Fibroblast of skin of scalp (primary cell): ENCODE data around the gene PACRG.
A peak's percentile ranks its signal among the peaks of the same experiment; 100 is the strongest.
"Not testable (repeated sequence)": the region's sequence is repeated elsewhere in the genome, so short reads cannot be mapped to it uniquely, and the experiment has no call there.

Experiments used
- DNase-seq: peaks from one replicate; pipeline ENCODE4 v3.0.0-alpha.2; 2013

Gene PACRG

DNA sequence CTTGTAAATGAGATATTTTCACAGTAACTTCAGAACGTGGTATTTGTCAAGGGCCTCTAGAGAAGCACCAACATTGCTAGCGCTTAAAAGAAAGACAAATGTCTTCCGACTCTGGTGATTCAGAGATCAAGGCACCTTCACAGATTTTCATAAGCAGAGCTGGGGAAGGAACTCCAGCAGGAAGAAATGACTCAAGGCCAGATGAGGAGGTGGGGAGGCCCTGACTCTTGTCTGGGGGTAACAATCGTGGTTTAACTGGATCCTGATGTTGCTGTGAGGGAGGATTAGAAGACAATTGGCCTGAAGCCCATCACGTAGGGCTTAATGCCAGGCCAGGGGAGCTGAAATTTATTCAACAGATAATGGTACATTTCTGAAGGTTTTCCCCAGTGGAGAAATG is 563.8 kb downstream of the PACRG start:
- peak; percentile 15 for DNase-seq

GRCh38 chr6:163293286-163293685 is 565.5 kb downstream of the PACRG start:
- DNase-seq, result no peak

GRCh38 chr6:163294734-163295133 is 567.0 kb downstream of the PACRG start:
- DNase-seq, result no peak

DNA sequence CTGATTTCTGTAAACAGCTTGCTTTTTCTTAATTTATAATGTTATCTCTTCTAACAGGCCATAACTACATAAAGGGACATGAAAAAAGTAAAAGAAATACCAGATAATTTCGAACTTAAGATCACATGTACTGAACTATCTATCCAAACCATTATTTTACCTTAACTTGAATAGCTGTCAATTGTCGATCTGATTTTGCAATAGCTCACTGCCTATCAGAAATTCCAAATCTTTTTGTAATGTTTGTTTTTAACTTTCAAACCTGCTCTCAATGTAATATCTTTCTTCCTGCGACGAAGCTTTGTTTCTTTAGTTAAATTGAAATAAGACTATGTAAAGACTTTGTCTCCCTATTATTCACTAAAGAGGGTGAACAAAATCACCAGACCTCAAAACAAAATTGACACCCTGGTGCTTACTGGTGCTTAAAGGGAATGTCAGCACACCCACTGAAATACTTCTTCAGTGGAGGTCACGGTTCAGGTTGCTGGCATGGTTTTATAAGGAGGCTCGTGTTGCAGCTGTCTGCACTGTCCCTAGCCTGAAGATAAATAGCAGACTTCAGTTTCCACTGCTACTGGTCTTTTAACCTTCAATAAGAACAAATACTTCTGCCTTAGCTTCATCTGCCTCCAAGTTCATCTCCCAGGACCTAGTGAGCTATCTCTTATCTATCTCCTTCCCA is 569.2 kb downstream of the PACRG start:
- no peak for DNase-seq

- no peak for DNase-seq
These were observed 570.5 kb downstream of the PACRG start for GRCh38 chr6:163298079-163298830.

- no peak for DNase-seq
These were observed 573.1 kb downstream of the PACRG start for GRCh38 chr6:163300838-163301237.

DNA sequence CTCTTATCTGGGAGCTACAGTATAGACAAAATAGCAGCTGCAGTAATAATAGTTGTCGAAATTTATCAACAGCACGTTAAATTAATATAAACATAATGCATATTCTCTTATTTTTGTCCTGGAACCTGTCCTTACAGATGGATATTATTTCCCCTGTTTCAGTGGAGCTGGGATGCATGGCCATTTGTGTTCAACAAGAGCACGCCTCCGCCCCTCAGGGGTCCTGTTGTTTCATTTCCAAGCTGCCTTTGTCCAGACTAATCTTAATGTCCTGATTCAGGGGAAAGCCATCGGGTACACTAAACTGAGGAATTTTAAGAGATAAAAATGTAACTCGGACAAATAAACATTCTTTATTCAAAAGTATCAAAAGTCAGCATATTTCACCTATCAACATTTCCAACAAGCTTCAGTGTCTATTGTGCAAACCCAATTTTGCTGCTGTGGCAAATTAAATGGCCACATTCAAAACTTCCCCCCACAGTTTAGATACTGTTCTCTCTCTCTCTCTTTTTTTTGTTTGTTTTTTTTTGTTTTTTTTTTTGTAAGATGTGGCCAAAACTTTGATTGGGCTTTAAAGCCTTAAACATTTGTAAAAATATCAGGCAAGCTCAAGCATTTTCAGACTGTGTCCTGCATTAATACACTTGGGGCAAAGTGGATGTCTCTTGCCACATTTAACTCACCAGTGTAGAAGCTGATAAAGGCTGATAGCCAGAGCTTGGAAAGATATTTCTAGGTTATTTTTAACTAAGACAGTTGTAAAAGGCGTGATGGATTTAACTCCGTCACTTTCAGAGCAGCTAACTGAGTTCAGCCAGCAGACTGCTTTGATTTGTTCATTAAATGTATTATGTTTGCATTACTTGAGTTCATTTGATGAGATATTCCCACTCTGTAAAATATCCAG is 574.2 kb downstream of the PACRG start:
- DNase-seq, result no peak

- DNase-seq, result no peak
These were observed 575.0 kb downstream of the PACRG start for GRCh38 chr6:163302747-163303146.

DNA sequence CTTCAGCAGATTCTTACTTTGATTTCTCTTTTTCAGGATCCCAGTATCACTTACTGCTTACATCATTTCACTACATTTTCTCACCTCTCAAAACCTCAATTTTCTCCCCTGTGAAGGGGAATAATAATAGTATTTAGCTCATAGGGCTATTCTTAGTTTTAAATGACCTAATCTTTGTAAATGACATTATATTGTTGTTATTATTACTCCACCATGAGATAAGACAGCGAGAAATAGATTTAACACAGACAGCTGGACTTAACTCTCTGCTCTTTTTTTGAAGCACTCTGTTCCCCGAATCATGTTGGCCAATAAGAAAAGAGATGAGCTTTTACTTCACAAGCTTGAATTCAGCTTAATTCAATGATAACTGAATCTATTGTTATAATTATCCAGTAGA is 578.2 kb downstream of the PACRG start:
- DNase-seq, result no peak

DNA sequence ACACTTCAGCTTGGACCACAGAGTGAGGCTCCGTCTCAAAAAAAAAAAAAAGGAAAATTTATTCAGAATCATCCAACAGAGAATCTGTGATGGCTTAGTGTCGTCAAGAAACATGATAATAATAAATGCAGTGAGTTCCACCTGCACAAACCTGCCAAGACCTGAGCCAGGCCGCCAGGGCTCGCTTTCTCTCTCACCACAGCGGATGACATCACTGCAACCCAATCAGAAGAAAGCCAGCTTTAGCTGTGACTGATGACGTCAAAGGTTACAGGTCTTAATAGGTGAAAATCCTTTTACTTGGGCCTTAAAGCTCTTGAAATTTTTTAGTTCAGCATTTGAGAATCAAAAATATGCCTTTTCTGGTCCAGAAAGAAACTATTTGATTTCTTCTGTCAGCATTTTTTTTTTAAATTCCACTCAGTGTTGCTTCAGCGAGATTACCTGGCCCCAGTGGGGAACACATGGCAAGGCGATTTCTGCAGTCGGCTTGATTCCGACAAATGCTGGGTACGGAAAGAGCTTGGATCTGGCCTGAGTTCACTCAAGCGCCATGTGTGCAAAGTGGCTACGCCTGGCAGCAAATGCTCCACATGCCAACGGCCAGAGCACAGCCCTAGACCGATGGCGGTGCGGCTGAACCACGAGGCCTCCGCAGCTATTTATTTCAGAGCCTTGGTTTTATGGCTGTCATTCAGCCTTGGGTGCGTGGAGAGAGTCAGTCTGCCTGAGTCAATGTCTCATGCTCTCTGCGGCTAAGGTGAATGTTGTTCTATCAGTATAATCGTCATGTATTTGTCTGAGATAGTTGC is 581.1 kb downstream of the PACRG start:
- DNase-seq, result no peak

- DNase-seq, result peak; percentile 39
These were observed 581.8 kb downstream of the PACRG start for GRCh38 chr6:163309491-163310026.

GRCh38 chr6:163310096-163310972 is 582.6 kb downstream of the PACRG start:
- DNase-seq, result no peak

- no peak for DNase-seq
These were observed 583.2 kb downstream of the PACRG start for GRCh38 chr6:163310973-163311383.

GRCh38 chr6:163311830-163312229 is 584.1 kb downstream of the PACRG start:
- no peak for DNase-seq

DNA sequence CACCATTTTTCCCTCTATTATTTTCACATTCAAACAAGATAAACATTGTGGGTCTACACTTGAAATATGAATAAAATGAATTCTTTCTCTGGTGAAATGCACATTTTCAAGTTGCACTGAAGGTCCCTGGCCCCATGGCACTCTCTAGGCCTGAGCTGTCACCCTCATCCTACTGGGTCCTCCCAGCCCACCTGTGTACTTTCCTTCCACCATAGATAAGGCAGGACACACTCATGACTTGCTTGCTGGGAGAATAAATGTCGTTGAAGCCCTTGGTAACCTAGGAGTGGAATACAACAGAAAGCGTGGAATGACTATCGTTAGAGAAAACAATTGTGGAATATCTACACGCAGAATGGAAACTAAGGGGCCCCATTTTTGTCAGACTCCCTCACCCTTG is 585.8 kb downstream of the PACRG start:
- no peak for DNase-seq

- DNase-seq, result no peak
These were observed 586.2 kb downstream of the PACRG start for GRCh38 chr6:163313981-163314380.

DNA sequence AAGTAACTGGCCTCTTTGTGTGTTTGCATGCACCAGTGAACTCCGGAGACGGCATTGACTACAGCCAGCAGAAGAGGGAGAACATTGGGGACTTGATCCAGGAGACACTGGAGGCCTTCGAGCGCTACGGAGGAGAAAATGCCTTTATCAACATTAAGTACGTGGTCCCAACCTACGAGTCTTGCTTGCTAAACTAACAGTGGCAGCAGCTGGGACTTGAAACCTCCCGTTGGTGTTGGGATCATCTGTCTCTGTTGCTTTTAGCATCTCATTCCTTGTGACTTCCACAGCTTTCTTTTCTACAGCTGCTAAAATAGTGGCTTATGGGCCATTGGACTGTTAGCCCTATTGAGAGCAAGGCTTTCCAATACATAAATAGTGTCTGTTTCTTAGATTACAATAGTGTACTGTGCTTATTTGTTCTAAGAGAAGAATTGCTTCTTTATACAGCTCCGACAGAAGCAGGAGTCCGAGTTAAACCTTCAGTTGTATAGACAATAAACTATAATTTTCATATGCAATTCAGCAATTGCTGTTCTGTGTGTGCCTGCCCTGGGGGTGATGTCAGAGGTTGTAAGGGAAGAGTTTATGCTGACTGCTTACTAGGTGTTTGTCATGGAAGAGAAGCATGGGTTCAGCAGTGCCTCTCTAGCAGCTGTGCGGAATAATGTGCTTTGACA is 587.2 kb downstream of the PACRG start:
- DNase-seq, result no peak

DNA sequence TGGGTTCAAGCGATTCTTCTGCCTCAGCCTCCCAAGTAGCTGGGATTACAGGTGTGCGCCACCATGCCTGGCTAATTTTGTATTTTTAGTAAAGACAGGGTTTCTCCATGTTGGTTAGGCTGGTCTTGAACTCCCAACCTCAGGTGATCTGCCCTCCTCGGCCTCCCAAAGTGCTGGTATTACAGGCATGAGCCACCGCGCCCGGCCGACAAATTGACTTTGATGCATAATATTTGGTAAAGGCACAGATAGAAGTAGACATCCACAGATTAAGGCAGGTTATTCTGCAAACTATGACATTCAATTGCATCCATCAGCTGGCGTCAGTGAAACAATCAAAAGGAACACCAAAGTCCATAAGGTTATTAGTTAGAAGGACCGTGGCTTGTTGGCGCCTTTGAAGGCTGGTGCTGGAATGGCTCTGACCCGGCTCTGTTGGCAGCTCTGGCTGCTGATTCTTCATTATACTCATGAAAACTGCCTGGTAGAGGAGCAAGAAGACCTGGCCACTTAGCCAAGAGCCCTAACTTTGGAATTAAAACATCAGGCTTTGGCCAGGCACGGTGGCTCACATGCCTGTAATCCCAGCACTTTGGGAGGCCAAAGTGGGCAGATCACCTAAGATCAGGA is 589.2 kb downstream of the PACRG start:
- DNase-seq, result not testable (repeated sequence)

- no peak for DNase-seq
These were observed 590.5 kb downstream of the PACRG start for GRCh38 chr6:163318071-163318786.
